NB4 (cell line): ENCODE results near the gene UPK3BL1.
"Not testable (repeated sequence)": the region's sequence is repeated elsewhere in the genome, so short reads cannot be mapped to it uniquely, and the experiment has no call there.

Experiments used
- MYC ChIP-seq: IDR thresholded peaks from 2 replicates; pipeline ENCODE4 v1.6.1; 2011; ENCODE audit warnings: low read depth, low read length
- POLR2A ChIP-seq: IDR thresholded peaks from 2 replicates; pipeline ENCODE4 v1.6.1; 2011; ENCODE audit warnings: mild to moderate bottlenecking; ENCODE audit not compliant: insufficient read length; ENCODE audit errors: extremely low read depth
- TF ChIP-seq, protein P1 (sequence below): IDR thresholded peaks from one replicate; pipeline ENCODE4 v1.5.1; 2012; ENCODE audit warnings: low read depth, low read length
- TF ChIP-seq, protein P2 (sequence below): IDR thresholded peaks from 2 replicates; pipeline ENCODE4 v1.6.1; 2011; ENCODE audit warnings: low read depth, low read length

DNA sequence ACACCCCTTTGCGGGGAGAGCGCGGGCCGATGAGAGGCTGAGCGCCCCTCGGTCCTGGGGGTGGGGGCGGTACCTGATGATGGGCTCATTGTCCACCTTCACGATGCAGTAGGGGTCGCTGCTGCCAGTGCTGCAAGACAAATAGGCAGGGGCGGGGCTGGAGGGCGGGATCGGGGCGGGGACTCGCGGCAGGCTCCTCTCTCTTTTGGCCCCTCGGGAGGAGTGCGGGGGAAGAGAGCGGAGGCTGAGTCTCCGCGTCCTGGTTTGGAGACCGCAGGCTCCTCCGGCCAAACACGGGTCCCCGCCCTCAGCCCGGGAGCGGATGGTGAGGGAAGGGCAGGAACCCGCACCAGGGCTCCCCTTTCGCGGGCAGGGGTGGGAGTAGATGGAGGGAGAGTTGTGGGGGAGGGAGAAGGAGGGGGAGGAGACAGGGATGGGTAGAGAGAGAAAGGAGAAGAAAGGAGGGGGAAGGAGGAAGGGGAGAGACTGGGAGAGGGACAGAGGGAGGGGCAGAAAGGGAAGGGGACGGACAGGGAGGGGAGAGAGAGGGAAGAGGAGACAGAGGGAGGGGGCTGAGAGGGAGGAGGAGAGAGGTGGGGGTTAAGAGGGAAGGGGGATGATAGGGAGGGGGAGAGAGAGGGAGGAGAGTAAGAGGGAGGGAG, 31.4 kb downstream of the UPK3BL1 start:
- TF ChIP-seq, protein P1, sequence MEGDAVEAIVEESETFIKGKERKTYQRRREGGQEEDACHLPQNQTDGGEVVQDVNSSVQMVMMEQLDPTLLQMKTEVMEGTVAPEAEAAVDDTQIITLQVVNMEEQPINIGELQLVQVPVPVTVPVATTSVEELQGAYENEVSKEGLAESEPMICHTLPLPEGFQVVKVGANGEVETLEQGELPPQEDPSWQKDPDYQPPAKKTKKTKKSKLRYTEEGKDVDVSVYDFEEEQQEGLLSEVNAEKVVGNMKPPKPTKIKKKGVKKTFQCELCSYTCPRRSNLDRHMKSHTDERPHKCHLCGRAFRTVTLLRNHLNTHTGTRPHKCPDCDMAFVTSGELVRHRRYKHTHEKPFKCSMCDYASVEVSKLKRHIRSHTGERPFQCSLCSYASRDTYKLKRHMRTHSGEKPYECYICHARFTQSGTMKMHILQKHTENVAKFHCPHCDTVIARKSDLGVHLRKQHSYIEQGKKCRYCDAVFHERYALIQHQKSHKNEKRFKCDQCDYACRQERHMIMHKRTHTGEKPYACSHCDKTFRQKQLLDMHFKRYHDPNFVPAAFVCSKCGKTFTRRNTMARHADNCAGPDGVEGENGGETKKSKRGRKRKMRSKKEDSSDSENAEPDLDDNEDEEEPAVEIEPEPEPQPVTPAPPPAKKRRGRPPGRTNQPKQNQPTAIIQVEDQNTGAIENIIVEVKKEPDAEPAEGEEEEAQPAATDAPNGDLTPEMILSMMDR = not testable (repeated sequence)
- not testable (repeated sequence) for TF ChIP-seq POLR2A, MYC
- TF ChIP-seq, protein P2, sequence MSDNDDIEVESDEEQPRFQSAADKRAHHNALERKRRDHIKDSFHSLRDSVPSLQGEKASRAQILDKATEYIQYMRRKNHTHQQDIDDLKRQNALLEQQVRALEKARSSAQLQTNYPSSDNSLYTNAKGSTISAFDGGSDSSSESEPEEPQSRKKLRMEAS = not testable (repeated sequence)
